Activated CD8-positive, alpha-beta memory T cell treated with anti-CD3 and anti-CD28 coated beads for 4 hours (primary cell): ENCODE measurements around the gene GALNT12.
A peak's percentile ranks its signal among the peaks of the same experiment; 100 is the strongest.

Experiments used
- DNase-seq, 2 donors: peaks; one replicate each; pipeline ENCODE4 v3.0.0-alpha.2; 2020; ENCODE audit warnings: low read depth in 2 of 2

Gene GALNT12

DNA sequence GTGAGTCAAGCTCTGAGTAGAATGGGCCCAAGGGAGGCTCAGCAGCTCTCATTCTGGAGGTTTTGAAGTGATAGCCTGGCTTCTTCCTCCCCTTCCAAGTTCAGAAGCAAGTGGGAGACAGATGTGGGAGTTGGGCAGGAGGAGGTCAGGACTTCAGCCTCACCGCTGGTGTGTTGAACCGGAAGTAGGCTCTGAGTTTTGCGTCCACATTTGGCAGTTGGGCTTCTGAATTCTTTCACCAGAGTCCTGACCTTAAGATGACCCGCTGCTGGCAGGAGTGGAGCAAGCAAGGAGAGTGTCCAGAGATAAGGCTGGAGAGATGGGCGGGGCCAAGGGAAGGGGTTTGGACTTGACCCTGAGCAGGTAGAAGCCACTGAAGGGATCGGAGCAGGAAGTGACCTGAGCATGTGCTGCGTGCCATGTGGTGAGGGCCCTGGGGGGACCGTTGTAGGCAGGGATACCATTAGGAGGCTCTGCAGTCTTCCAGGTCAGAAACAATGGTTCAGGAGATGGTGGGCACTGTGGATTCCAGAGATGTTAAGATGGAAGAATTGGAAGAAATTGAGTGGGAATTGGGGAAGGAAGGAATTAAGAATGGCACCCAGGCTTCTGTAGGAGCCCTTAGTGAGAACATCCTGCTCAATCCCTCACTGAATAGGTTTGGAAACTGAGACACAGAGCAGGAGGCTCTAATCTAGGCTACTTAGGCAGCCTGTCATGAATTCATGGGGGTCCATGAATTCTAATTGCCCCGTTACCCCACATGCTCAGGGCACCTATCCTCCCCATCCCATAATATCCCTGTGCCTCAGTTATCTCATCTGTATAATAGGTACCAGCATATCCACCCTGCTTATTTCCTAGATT lies 25.9 kb downstream of the GALNT12 start:
- DNase-seq = no peak

DNA sequence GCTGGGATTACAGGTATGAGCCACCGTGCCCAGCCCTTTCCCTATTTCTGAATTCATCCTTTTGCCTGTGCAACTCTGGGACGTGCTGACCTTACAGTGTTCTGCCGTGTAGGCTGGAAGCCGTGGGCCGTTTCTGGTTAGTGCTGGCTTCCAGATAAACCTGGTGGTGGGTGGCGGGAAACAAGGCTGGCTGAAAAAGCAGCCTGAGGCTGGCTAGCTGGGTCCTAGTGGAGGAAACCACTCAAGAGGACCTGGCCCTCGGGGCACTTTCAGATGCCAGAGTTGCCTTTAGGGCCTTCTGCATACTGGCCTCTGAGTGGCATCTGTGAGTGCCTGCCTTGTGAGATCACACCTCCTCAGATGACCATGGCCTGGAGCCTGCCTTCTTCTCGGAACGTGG lies 26.9 kb downstream of the GALNT12 start:
- DNase-seq = no peak

GRCh38 chr9:98836206-98836605 lies 28.7 kb downstream of the GALNT12 start:
- no peak for DNase-seq

DNA sequence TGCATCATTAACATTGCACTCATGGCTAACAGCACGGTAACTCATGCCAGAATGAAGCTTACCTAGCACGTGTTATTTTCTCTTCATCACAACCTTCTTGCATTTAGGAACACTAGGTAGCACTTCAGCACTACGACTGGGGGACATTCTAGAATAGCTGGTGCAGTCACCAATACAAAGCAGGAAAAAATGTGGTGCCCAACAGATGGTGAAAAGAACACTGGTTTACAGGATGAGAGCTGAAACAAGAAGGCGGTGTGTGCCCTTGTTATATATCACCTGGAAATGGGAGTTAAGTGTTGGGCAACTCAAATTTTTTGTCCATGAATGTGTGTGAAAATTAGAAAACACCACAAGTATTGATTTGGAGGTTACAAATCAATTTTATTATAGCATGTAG lies 30.0 kb downstream of the GALNT12 start:
- DNase-seq = no peak

DNA sequence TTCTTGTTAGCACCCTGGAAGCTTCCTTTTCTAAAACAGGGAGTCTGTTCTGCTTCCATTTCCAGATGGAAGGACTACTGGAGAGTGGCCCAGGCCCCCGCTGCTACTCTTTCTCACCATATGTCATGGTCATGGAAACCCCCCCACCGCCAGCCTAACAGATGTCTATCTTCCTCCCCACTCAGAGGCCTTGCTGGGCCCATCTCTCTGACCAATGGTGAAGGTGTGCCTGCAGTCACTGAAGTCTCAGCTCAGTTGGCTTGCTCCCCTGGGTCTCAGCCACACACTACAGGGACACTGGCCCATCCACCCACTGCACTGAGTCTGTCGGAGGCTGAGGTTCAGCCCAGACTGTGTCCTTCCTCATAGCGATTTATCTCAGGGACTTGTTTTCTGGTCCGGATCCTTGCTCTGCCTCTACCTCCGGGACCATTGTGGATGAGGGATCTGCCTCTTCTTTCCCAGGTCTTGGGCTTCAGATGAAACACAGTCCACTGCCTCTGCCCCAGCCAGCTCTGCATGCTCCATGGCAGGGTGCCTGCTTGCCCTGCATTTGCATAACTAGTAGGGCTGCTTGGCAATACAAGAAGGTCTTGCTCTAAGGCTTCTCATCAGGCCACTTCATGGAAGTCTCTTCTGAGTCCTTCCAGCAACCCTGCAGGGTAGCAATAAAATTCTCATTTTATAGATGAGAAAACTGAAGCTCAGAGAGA lies 30.8 kb downstream of the GALNT12 start:
- no peak for DNase-seq

DNA sequence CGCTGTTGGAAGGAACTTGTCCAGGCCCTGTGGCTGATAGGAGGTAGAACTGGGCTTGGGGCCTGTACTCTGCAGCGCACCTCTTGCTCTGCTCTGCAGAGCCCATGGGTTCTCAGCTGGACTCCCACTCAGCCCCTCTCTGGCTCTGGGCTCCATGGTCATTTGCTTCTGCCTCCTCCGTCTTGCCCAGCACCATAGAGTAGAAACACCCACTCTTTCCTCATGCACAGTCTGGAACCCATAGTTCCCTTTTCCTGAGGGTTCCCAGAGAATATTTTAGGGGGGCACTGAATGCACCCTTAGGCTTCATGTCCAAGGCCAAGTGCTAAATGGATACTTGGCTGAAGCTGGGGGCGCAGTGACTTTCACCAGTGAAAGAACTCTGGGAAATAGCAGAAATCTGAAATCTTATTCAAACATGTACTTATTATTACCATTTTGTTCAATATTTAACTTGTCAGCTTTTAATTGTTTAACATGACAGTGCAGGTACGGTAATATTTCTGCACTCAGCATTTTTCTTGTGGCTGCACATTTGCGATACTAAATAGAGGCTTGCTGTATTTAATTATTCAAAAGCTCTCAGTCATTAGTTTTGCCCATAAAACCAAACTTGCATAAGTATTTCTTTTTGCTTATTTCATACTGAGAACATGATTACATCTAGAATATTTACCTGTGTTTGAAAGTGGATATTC lies 31.5 kb downstream of the GALNT12 start:
- DNase-seq = no peak

- DNase-seq = no peak
These were observed 32.3 kb downstream of the GALNT12 start for GRCh38 chr9:98839724-98840123.

GRCh38 chr9:98842510-98842909 lies 35.0 kb downstream of the GALNT12 start:
- DNase-seq = no peak

DNA sequence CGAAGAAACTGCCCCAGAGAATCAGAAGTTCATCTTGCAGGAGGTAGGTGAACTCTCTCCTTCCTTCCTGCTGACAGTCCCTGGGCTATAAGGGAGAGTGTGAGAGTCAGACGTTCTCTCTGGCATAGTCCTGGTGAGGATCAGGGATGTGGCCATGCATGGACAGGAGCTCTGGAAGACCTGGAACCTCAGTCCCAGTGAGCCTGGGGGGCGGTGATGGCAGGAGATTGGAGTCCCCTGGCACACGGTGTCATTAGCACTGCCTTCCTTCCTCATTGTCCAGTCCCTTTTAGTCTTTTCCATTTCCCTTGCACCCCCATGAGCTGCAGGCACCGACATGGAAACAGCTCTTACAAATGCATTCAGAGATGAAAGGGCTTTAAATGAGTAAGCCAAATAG lies 38.6 kb downstream of the GALNT12 start:
- DNase-seq = no peak

DNA sequence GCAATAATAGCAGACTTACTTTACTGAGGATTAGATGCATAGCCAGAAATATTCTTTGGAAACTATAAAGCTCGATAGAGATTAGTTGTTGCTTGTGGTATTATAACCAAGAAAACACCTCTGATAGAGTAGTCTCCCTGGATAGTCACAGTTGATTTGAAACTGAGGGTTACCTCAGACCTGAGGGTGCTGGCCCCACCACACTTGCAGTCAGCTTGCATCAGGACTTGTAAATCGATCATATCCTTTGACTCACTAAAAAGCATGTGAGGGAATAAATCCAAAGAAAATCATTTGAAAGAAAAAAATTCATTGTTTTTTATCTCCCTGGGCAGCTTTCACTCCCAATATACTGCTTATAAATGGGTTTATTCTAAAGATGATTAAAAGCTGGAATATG lies 39.4 kb downstream of the GALNT12 start:
- no peak for DNase-seq

GRCh38 chr9:98848450-98849149 lies 41.1 kb downstream of the GALNT12 start:
- DNase-seq = peak; percentile 36 to 47

DNA sequence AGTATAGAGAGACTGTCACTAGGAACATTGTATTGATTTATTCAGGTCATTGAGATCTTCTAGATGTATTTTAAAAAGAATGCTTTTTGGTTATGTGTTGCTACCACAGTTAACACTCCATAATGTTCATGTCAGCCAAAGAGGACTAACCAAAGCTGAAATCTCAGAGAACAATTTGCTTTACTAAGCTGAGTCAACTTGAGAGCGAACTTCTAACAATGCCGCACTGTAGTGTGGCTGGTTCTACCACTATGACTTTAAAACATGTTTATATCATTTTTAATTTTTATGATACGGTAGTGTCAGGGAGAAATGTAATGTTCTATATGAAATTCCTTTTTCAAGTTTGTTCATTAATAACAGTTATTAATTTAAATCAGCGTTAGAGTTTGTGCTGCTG lies 42.1 kb downstream of the GALNT12 start:
- DNase-seq = no peak

DNA sequence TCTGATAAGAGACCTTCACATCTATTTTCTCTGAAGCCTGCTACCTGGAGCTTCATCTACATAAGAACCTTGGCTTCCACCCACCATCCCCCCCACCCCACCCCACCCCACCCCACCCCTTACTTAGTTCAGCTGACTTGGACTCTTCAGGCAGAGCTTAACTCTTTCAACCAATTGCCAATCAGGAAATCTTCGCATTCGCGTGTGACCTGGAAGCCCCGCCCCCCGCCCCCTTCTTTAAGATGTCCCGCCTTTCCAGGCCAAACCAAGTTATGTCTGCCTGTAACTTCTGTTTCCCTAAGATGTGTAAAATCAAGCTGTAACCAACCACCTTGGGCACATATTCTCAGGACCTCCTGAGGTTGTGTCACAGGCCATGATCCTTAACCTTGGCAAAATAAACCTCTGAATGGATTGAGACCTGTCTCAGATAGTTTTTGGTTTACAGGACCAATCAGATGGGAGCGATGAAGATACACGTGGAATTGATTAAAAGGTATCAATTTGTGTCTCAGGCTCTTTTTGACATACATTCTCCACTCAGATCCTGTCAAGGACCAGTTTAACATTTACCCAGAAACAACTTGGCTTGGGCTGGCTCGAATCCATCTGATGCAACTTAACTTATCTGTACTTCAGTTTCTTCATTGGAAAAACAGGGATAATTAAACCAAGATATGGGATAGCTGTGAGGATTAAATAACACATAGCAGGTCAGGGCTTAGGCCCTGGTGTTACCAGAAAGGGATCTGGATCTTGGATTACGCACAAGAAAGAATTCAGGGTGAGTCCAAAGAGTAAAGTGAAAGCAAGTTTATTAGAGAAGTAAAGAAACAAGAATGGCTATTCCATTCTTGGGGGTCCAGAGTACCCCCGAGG lies 43.6 kb downstream of the GALNT12 start:
- DNase-seq = no peak

GRCh38 chr9:98851730-98852459 lies 44.4 kb downstream of the GALNT12 start:
- DNase-seq = no peak

GRCh38 chr9:98852460-98852734 lies 44.9 kb downstream of the GALNT12 start:
- no peak for DNase-seq

DNA sequence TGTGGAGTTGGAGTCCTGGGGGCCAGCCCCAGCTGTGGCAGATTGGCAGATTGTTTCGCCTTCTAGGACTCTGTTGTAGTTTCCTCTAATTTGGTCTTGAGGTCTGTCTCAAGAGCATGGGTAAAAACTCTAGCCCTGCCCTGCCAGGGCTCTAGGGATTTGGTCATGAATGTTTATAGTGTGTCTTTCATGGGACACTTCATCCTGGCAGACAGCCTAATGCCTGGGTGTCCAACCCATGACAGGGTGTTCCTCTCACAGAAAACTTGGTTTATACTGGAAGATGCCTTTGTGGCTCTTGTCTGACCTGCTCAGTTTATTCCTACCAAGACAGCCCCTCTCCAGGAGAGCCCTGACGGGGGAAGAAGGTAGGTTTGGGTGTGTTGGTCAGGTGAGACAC lies 45.5 kb downstream of the GALNT12 start:
- no peak for DNase-seq

GRCh38 chr9:98854266-98854665 lies 46.8 kb downstream of the GALNT12 start:
- no peak for DNase-seq

DNA sequence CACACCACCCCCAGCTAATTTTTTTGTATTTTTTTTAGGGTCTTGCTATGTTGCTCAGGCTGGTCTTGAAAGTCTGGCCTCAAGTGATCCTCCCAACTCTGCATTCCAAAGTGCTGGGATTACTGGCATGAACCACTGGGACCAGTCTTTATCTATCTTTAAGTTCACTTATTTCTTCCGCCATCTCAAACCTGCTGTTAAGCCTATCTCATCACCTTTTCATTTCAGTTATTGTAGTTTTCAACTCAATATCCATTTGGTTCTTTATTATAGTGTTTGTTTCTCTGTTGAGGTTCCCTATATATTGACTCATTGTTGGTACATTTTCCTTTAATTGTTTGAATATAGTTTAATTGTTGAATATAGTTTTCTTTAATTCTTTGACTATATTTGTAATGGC lies 48.1 kb downstream of the GALNT12 start:
- no peak for DNase-seq

- DNase-seq = no peak
These were observed 49.5 kb downstream of the GALNT12 start for GRCh38 chr9:98856982-98857381.

GRCh38 chr9:98859941-98860340 lies 52.5 kb downstream of the GALNT12 start:
- DNase-seq = no peak

DNA sequence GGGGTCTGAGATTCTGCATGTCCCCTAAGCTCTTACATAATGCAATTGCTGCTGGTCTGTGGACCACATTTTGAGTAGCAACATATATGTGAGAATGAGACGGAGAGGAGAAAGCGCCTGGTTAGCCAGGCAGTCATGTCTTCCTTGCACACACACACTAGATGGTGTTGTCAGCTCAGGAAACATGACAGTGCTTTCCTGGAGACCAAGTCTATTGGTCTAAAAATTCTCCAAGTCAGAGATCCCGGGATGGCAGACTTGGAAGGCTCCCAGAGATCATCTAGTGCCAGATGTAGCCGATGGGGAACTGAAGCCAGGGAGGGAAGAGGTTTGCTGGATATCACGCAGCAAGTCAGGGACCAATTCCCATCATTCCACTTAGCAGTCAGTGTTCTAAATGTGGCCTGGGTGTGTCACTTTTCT lies 53.4 kb downstream of the GALNT12 start:
- no peak for DNase-seq
